Tibial nerve (tissue), 4 donors: ENCODE results near the gene OR8B12. TPM values are rescaled to one million over a fixed set of nuclear protein-coding genes. Genes with fewer than 3 reads are reported as not detected.

Source experiments
- DNase-seq, 2 donors: peaks; one replicate each; pipeline ENCODE4 v3.0.0-alpha.2; 2019; ENCODE audit warnings: low spot score in 2 of 2
- H3K27ac ChIP-seq, 4 donors: fragments of 200-600 bp; sonication (generic) in 3 of 4; one replicate each; pipeline ENCODE4 v1.5.1; 2017 to 2019; ENCODE audit warnings: mild to moderate bottlenecking in 1 of 4
- H3K27me3 ChIP-seq, 2 donors: fragments of 200-600 bp; sonication (generic) in 1 of 2; one replicate each; pipeline versions ENCODE4 v1.5.1 to v1.6.0; 2017 to 2019
- H3K36me3 ChIP-seq, 3 donors: fragments of 200-600 bp; sonication (generic); one replicate each; pipeline ENCODE4 v1.5.1; 2018 to 2019
- H3K4me1 ChIP-seq, 4 donors: fragments of 200-600 bp; sonication (generic) in 3 of 4; one replicate each; pipeline ENCODE4 v1.5.1; 2017 to 2019
- H3K4me3 ChIP-seq, 4 donors: fragments of 200-600 bp; sonication (generic) in 3 of 4; one replicate each; pipeline ENCODE4 v1.5.1; 2017 to 2019; ENCODE audit warnings: mild to moderate bottlenecking in 1 of 4, moderate library complexity in 1 of 4
- H3K9me3 ChIP-seq, 4 donors: fragments of 200-600 bp; sonication (generic) in 3 of 4; one replicate each; pipeline ENCODE4 v1.5.1; 2017 to 2019
- EP300 ChIP-seq, 2 donors: sonication (generic); formaldehyde crosslinking; IDR thresholded peaks; one replicate each; pipeline ENCODE4 v1.6.1; 2017; ENCODE audit warnings: antibody characterized with exemption in 2 of 2, mild to moderate bottlenecking in 1 of 2
- POLR2A ChIP-seq, 2 donors: fragments of 450-650 bp; IDR thresholded peaks; one replicate each; pipeline ENCODE4 v1.6.1; 2017; ENCODE audit warnings: antibody characterized with exemption in 2 of 2, mild to moderate bottlenecking in 2 of 2, moderate library complexity in 2 of 2
- WGBS, 2 donors: methylation state at CpG; one replicate each; pipeline ENCODE4 v1.1.5; 2018; 5-methylcytosine and 5-hydroxymethylcytosine counted together
- total RNA-seq, 4 donors: library from RNA; depleted of rRNA; stranded (reverse); fragments of >200 nt; gene quantifications; one replicate each; pipeline ENCODE4 v1.1.0, GENCODE V29; 2016
- TF ChIP-seq, protein P1 (sequence below), 5 experiments: fragments of 200-600 bp in 3 of 5; fragments of 450-650 bp in 2 of 5; sonication (generic) in 3 of 5; IDR thresholded peaks; one replicate each; pipeline ENCODE4 v1.5.1; 2016 to 2019; ENCODE audit warnings: antibody characterized with exemption in 5 of 5, mild to moderate bottlenecking in 3 of 5, moderate library complexity in 2 of 5

OR8B12 gene
- total RNA-seq, 4 donors from 2014 or later = not detected

DNA sequence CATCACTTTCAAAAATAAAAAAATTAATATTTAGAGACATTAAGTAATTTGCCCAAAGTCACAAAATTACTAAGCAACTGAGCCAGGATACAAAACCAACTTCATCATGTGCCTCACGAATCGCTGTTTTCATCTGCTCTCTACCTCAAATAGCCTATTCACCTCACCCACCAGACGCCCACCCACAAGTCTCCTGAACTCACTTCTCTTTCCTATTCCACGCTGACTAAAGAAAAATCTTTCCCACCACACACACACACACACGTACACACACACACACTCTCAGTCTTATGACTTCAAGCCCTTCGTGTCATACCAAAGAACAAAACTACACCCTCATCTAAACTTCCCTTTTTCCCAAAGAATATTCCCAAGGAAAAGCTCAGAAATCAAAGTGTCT, 2.2 kb downstream of the OR8B12 start:
- Histone ChIP-seq H3K36me3 (no peaks in the 10 kb centered on the region), H3K4me3 (no peak overlapping the region), H3K27me3 (no peaks in the 10 kb centered on the region), H3K9me3 (no peaks in the 10 kb centered on the region), H3K27ac (no peak overlapping the region), H3K4me1 (peaks cover 0 to 8% (median 0%) of the 10 kb centered on the region in 4 donors)
- no peak for DNase-seq
- TF ChIP-seq, protein P1, sequence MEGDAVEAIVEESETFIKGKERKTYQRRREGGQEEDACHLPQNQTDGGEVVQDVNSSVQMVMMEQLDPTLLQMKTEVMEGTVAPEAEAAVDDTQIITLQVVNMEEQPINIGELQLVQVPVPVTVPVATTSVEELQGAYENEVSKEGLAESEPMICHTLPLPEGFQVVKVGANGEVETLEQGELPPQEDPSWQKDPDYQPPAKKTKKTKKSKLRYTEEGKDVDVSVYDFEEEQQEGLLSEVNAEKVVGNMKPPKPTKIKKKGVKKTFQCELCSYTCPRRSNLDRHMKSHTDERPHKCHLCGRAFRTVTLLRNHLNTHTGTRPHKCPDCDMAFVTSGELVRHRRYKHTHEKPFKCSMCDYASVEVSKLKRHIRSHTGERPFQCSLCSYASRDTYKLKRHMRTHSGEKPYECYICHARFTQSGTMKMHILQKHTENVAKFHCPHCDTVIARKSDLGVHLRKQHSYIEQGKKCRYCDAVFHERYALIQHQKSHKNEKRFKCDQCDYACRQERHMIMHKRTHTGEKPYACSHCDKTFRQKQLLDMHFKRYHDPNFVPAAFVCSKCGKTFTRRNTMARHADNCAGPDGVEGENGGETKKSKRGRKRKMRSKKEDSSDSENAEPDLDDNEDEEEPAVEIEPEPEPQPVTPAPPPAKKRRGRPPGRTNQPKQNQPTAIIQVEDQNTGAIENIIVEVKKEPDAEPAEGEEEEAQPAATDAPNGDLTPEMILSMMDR (IDR thresholded peaks at IDR 0.05) = no peak
- TF ChIP-seq EP300 (IDR thresholded peaks at IDR 0.05) (no peak), POLR2A (IDR thresholded peaks at IDR 0.05) (no peak)
- 75 to 77% methylated on average over 6 of the region's 6 CpGs for WGBS, 2 donors

DNA sequence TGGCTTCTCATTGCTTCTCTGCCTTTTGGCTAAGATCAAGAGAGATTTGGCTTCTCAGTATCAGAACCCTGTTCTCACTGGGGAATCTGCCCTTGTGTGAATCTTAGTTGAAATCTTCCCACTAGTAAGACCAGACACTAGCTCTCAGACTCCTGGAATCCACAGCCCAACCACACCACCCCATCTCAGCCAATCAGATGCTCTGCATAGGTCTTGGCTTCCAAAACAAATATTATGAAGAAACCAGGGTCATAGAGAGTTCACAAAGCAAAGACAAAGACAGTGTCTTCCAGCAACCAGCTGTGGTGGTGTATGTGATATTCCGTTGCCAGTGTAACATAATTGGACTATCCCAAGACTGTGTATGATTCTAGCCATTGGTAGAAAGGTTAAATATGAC, 5.4 kb downstream of the OR8B12 start:
- Histone ChIP-seq H3K27ac (no peak overlapping the region), H3K4me1 (peaks cover 0 to 8% (median 0%) of the 10 kb centered on the region in 4 donors), H3K4me3 (no peak overlapping the region), H3K36me3 (no peaks in the 10 kb centered on the region), H3K9me3 (no peaks in the 10 kb centered on the region), H3K27me3 (no peaks in the 10 kb centered on the region)
- peak in 1 of 2 donors; percentile 26 for TF ChIP-seq EP300 (IDR thresholded peaks at IDR 0.05)
- TF ChIP-seq, protein P1 (IDR thresholded peaks at IDR 0.05) = no peak
- DNase-seq = peak in 1 of 2 donors; percentile 47
- 16 to 24% methylated on average over 1 of the region's 1 CpG for WGBS, 2 donors

DNA sequence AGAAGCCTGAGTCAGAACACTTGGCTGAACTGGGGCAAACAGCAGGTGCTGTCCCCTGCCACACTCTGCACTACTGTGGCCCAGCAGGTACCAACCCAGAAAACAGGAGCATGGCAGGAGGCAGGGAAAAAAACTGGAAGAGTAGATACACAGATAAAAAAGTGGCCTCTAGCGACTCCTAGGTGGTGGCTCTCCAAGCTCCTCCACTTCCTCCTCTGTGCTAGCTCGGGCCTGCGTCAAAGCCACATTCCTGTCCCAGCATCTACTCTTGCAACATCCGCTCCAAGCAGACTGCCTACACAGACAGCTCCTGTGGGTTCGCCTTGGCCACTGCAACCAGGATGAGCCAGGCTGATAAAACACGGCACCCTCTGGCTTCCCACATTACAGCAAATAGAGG, 6.9 kb downstream of the OR8B12 start:
- Histone ChIP-seq H3K27ac (no peak overlapping the region), H3K4me3 (no peak overlapping the region), H3K36me3 (no peaks in the 10 kb centered on the region), H3K27me3 (no peaks in the 10 kb centered on the region), H3K4me1 (peaks cover 0 to 8% (median 0%) of the 10 kb centered on the region in 4 donors), H3K9me3 (no peaks in the 10 kb centered on the region)
- DNase-seq = peak in 1 of 2 donors; percentile 46
- WGBS, 2 donors = 56 to 58% methylated on average over 6 of the region's 6 CpGs
- TF ChIP-seq EP300 (IDR thresholded peaks at IDR 0.05) (no peak), POLR2A (IDR thresholded peaks at IDR 0.05) (no peak)
- TF ChIP-seq, protein P1 (IDR thresholded peaks at IDR 0.05) = peak in 3 of 5 experiments; percentile 6 to 18 (median 16)

DNA sequence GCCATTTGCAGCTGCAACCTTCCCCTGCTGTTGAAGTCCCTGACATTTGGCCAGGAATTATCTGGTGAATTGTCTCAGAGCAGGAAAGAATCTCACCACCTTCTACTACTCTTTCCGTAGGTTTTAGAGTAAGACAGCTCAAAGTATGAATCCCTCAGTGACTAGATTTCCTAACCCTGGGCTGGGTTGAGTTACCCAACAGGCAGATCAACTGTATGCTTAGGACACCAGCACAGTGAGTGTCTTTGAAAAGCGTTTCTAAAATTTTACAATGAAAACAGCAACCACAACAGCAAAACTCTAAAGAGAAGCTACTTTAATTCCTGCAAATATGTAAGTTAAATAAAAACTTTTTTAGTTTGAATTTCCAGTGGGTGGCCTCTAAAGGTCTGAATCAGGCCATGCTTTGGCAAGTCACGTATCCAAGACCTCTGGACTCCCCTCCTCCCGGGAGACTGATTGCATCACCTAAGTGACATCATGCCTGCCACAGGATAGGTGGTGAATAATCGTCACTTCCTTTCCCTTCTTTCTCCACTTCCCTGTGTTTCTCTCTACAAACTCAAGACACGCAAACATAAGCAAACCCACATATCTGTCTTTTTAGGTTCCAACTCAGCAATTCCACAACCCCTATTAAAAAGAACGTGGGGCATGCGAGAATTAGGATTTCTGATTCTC, 7.8 kb downstream of the OR8B12 start:
- no peak overlapping the region for H3K27ac ChIP-seq
- no peak for TF ChIP-seq EP300 (IDR thresholded peaks at IDR 0.05)
- TF ChIP-seq POLR2A (IDR thresholded peaks at IDR 0.05) = no peak
- TF ChIP-seq, protein P1 (IDR thresholded peaks at IDR 0.05) = no peak
- no peak for DNase-seq

DNA sequence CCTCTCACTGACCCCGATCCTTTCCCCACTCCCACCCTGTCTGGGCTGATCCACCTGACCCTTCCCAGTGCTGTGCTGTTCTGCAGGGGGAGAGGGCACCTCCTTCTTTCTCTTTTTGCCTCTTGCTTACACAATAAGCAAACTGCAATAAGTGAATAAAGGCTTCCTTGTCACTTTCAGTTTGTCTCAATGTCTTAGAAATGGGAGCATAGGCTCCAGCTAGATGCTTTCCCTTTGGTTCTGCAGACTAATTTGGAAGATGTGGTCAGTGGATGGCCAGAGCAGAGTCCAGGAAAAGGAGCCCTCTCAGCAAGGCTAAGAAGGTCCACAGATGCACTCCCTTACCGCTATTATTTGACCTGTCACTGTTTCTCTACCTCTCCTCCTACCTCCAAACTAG, 9.4 kb downstream of the OR8B12 start:
- no peak for TF ChIP-seq POLR2A (IDR thresholded peaks at IDR 0.05)
- no peak for TF ChIP-seq EP300 (IDR thresholded peaks at IDR 0.05)
- TF ChIP-seq, protein P1 (IDR thresholded peaks at IDR 0.05) = no peak
- H3K27ac ChIP-seq = no peak overlapping the region
- DNase-seq = no peak
- peaks cover 0 to 8% (median 0%) of the 10 kb centered on the region in 4 donors for H3K4me1 ChIP-seq
- H3K4me3 ChIP-seq = no peak overlapping the region
- no peaks in the 10 kb centered on the region for H3K27me3 ChIP-seq
- H3K9me3 ChIP-seq = no peaks in the 10 kb centered on the region
- 68 to 75% methylated on average over 2 of the region's 2 CpGs for WGBS, 2 donors
- no peaks in the 10 kb centered on the region for H3K36me3 ChIP-seq

More for the DNA sequence above, 7.8 kb downstream of the OR8B12 start:
- Histone ChIP-seq H3K9me3 (no peaks in the 10 kb centered on the region), H3K27me3 (no peaks in the 10 kb centered on the region), H3K36me3 (no peaks in the 10 kb centered on the region), H3K4me1 (peaks cover 0 to 8% (median 0%) of the 10 kb centered on the region in 4 donors), H3K4me3 (no peak overlapping the region)
- WGBS, 2 donors = 82 to 83% methylated on average over 8 of the region's 8 CpGs
